Measurements from ENCODE around the gene DCP1A. TPM values are rescaled to one million over a fixed set of nuclear protein-coding genes. Genes with fewer than 3 reads are reported as not detected.

Gene DCP1A
- total and polyA plus RNA-seq, 2 of the 13 experiments (the other 11 are each of a cell fraction or from before 2014, with no cell fraction given): 14.2 to 41.2 TPM

DNA sequence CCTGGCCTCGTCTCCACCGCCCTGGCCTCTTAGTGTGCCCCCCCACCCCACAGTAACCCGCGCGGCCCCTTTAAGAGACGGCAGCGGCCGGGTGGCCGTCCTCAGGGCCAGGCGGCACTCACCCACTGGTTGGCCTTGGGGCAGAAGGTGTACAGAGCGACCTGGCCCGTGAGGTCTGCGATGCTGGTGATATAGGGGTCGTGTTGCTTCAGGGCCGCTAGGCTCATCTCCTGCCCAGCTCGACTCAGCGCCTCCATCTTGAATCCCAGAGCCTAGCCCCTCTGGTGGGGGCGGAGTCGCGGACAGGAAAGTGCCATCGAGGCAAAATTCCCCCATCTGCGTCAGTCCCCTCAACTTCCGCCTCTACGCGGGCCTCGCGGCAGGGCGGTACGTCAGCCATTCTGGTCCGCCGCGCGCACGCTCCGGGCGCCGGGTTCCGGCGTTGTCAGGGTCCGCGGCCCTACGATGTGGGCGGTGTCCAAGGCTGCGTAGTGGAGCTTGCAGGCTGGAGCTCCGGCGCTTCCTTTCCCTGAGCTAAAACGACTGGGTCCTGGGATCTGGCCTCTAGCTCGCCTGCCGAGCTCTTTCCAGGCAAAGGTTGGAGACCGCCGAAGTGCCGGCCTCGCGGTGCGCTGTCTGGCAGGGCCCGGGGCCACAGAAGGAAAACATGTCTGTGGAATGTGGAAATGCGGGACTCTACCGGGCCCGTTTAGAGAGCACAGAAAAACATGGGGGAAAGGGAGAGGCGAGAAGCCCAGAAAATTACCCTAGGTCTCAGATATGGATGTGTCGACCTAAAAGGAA is at the start of gene DCP1A (continued):
- TF ChIP-seq ZNF224 (CRISPR knock-in tag; IDR thresholded peaks at IDR 0.05): 0 out of 2 replicates have a peak, but pooled peaks have one; percentile 87
- TF ChIP-seq, protein P1, sequence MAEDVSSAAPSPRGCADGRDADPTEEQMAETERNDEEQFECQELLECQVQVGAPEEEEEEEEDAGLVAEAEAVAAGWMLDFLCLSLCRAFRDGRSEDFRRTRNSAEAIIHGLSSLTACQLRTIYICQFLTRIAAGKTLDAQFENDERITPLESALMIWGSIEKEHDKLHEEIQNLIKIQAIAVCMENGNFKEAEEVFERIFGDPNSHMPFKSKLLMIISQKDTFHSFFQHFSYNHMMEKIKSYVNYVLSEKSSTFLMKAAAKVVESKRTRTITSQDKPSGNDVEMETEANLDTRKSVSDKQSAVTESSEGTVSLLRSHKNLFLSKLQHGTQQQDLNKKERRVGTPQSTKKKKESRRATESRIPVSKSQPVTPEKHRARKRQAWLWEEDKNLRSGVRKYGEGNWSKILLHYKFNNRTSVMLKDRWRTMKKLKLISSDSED (CRISPR knock-in tag; IDR thresholded peaks at IDR 0.05): no peak
- TF ChIP-seq ZNF234 (CRISPR knock-in tag; conservative IDR thresholded peaks at IDR 0.05): peak; percentile 99
- peak; percentile 98 for TF ChIP-seq SPEN (CRISPR knock-in tag; IDR thresholded peaks at IDR 0.05; ENCODE audit: low read depth)
- peak; percentile 92; the same call in 1 of the 2 replicates for TF ChIP-seq ZNF672 (CRISPR knock-in tag; IDR thresholded peaks at IDR 0.05)
- TF ChIP-seq ZNF34 (CRISPR knock-in tag; IDR thresholded peaks at IDR 0.05; ENCODE audit: borderline replicate concordance): 0 out of 2 replicates have a peak, but pooled peaks have one; percentile 87
- TF ChIP-seq SCMH1 (CRISPR knock-in tag; IDR thresholded peaks at IDR 0.05; ENCODE audit: borderline replicate concordance): no peak
- peak; percentile 97 for TF ChIP-seq ZNF724P (CRISPR knock-in tag; IDR thresholded peaks at IDR 0.05; ENCODE audit: borderline replicate concordance)
- TF ChIP-seq MZF1 (CRISPR knock-in tag; IDR thresholded peaks at IDR 0.05; ENCODE audit: borderline replicate concordance): peak; percentile 94; the same call in 1 of the 2 replicates
- TF ChIP-seq, protein P2, sequence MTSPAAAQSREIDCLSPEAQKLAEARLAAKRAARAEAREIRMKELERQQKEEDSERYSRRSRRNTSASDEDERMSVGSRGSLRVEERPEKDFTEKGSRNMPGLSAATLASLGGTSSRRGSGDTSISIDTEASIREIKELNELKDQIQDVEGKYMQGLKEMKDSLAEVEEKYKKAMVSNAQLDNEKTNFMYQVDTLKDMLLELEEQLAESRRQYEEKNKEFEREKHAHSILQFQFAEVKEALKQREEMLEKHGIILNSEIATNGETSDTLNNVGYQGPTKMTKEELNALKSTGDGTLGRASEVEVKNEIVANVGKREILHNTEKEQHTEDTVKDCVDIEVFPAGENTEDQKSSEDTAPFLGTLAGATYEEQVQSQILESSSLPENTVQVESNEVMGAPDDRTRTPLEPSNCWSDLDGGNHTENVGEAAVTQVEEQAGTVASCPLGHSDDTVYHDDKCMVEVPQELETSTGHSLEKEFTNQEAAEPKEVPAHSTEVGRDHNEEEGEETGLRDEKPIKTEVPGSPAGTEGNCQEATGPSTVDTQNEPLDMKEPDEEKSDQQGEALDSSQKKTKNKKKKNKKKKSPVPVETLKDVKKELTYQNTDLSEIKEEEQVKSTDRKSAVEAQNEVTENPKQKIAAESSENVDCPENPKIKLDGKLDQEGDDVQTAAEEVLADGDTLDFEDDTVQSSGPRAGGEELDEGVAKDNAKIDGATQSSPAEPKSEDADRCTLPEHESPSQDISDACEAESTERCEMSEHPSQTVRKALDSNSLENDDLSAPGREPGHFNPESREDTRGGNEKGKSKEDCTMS (CRISPR knock-in tag; conservative IDR thresholded peaks at IDR 0.05): no peak
- no peak for TF ChIP-seq HNRNPH1 (optimal IDR thresholded peaks at IDR 0.05; ENCODE audit: low read depth, low read length)
- TF ChIP-seq PHF21A (CRISPR knock-in tag; IDR thresholded peaks at IDR 0.05): peak; percentile 96
- TF ChIP-seq ZNF367 (CRISPR knock-in tag; IDR thresholded peaks at IDR 0.05; ENCODE audit: borderline replicate concordance): peak; percentile 31; the same call in 1 of the 2 replicates
- no peak for TF ChIP-seq RBM22 (optimal IDR thresholded peaks at IDR 0.05; ENCODE audit: low read length)
- no peak for TF ChIP-seq RAD51 (IDR thresholded peaks at IDR 0.05; ENCODE audit: borderline replicate concordance)
- TF ChIP-seq ZNF761 (CRISPR knock-in tag; conservative IDR thresholded peaks at IDR 0.05): peak; percentile 97
- peak; percentile 91; the same call in 1 of the 2 replicates for TF ChIP-seq TGIF2 (CRISPR knock-in tag; IDR thresholded peaks at IDR 0.05)
- peak; percentile 89; the same call in 1 of the 2 replicates for TF ChIP-seq NFAT5 (CRISPR knock-in tag; IDR thresholded peaks at IDR 0.05)
- 0 out of 2 replicates have a peak, but pooled peaks have one; percentile 65 for TF ChIP-seq RFXANK (CRISPR knock-in tag; IDR thresholded peaks at IDR 0.05)
- TF ChIP-seq ZNF644 (CRISPR knock-in tag; IDR thresholded peaks at IDR 0.05; ENCODE audit: low read depth): 0 out of 2 replicates have a peak, but pooled peaks have one; percentile 8
- peak; percentile 87; the same call in 1 of the 2 replicates for TF ChIP-seq SNAI1 (CRISPR knock-in tag; IDR thresholded peaks at IDR 0.05; ENCODE audit: borderline replicate concordance)
